Measurements from ENCODE around the gene RPS14.

Gene RPS14

GRCh38 chr5:150449517-150450339, at the start of gene RPS14:
RPS14 (minus strand) TSS chr5:150449739; CDS start chr5:150447733, 2,006 bp downstream.
- peak; percentile 64 for DNase-seq

GRCh38 chr5:150498971-150499370, 49.4 kb upstream of the RPS14 start:
- no peak for DNase-seq

GRCh38 chr5:150498501-150498900, 49.0 kb upstream of the RPS14 start:
- no peak for DNase-seq

- no peak for DNase-seq
Observed at GRCh38 chr5:150497989-150498317, 48.4 kb upstream of the RPS14 start.

DNA sequence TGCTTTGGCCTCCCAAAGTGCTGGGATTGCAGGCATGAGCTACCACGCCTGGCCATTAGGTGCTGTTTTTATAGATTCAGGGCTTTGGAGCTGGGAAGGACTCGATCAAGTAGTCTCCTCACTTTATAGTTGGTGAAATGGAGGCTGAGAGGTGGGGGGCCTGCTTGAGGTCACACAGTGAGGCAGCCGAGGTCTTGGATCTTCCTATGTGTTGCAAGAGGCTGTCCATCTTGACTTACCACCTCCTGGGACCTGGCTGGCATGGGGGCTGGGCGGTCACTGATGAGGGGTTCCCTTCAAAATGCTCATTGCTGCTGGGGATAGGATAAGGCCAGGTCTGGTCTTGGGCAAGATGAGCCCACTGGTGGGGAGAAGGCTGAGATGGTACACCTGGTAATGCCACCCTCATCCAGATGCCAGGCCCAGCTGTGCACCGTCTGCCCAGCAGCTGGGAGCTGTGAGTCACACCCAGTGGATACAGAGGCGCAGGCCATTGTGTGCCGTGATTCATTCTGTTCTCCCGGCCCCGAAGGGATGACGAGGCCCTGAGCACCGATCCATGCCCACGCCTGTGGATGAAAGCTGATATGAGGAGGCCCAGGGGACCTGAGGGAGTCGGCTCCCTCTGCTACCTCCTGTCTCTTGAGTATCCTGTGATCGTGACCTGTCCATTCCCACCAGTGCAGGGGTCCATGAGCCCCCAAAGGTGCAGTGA, 47.9 kb upstream of the RPS14 start:
- no peak for DNase-seq

DNA sequence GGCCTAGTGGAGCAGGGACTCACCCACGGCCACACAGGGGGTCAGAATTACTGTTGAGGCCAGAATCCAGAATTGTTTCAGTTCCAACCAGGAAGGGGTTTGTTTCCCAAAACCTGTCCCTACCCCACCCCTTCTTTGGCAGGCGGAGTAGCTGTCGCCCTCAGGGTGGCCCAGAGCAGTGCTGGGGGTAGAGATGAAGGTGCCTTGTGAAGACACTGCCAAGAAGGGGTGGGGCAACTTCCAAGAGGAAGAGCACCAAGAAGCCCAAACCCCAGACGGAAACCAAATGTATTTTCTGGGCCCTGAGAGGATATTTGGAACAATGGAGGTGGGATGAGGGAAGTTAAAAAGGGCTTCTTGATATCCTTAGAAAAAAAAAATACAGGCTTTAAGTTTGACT, 47.0 kb upstream of the RPS14 start:
- DNase-seq, result no peak

- no peak for DNase-seq
Observed at GRCh38 chr5:150496098-150496497, 46.6 kb upstream of the RPS14 start.

DNA sequence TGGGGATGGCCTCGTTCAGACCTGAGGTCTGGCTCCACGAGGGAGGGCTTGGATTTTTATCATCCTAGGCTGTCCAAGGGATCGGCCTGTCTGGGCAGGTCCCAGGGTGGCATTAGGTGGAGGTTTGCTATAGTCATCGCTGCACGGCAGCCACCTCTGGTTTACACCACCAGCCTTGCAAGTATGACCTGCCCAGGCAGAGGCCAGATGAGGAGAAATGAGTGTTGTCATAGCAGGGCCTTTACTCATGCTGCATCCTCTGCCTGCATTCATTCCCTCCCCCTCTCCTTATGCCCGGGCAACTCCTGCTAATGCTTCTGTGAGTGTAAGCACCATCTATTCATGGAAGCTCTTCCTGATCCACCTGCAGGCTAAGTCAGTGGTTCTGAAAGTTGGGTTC, 43.1 kb upstream of the RPS14 start:
- no peak for DNase-seq

DNA sequence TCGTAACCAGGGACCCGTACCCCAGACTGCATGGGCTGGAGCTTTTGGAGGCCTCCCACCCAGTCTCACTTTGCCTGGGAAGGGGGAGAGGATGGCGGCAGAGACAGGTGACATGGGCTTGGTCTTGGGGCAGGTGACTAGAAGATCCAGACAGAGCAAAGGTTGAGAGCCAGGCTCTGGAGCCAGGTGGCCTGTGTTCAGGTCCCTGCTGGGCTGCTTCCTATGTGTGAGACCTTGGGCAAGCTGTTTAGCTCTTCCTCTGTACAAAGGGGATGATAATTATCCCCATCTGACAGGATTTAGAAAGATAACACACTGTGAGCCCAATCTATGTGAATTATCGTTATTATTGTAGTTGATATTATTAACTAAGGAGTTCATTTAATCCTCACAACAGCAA, 42.3 kb upstream of the RPS14 start:
- DNase-seq, result no peak

DNA sequence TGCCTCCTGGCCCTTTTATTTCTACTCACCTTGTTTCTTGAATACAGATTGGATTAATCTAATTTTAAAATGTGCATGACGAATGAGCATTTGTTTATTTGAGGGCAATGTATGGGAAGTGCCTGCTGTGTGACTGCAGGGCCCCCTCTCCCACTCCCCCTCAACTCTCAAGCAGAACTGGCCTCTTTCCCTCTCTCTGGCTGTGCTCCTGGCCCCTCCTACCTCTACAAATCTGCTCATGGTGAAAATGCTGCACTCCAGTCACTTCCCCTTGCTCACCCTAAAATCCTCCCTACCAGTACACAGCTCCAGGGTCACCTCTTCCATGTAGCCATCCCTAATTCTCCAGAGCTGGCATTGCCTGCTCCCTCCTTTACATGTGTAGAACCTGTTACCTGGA, 41.2 kb upstream of the RPS14 start:
- DNase-seq, result no peak

- no peak for DNase-seq
Observed at GRCh38 chr5:150490296-150490669, 40.7 kb upstream of the RPS14 start.

- no peak for DNase-seq
Observed at GRCh38 chr5:150489360-150490295, 40.1 kb upstream of the RPS14 start.

DNA sequence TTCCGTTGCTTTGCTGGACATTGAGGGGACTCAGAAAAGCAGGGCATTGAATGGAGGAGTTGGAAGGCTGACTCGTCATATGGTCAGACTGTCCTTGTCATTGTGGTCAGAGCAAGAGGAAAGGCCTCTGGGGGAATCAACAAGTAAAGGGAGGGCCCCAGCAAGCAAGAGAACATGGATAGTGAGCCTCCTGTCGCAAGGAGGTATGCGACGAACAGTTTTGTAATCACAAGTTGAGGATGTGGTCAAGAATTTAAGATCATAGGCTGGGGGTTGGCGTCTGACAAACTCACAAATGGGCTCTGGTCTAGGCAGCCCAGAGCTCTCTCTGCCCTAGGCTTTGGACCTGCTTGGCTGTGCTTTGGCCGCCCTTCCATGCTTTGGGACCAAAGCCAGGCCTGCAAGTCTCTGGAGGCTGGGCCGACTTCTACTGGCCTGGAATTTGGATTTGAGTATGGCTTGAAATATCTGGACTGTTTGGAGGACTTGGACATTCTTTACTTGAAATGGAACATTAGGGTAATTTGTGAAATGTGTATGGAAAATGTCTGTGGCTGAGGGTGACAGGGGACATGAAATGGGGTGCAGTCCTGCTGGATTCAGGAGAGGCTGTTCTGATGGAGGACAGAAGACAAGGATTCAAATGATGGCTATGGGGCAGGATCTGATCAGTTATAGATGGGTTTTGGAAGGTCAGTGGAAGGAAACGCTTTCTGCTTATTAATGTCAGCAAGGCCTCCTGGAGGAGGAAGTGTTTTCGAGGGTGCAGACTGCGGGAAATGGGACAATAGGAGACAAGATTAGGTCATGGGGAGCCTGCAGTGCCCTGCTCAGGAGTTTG, 39.2 kb upstream of the RPS14 start:
- DNase-seq, result no peak

GRCh38 chr5:150487199-150488061, 37.9 kb upstream of the RPS14 start:
- DNase-seq, result no peak

GRCh38 chr5:150486402-150487198, 37.1 kb upstream of the RPS14 start:
- no peak for DNase-seq

GRCh38 chr5:150485693-150486401, 36.3 kb upstream of the RPS14 start:
- no peak for DNase-seq

DNA sequence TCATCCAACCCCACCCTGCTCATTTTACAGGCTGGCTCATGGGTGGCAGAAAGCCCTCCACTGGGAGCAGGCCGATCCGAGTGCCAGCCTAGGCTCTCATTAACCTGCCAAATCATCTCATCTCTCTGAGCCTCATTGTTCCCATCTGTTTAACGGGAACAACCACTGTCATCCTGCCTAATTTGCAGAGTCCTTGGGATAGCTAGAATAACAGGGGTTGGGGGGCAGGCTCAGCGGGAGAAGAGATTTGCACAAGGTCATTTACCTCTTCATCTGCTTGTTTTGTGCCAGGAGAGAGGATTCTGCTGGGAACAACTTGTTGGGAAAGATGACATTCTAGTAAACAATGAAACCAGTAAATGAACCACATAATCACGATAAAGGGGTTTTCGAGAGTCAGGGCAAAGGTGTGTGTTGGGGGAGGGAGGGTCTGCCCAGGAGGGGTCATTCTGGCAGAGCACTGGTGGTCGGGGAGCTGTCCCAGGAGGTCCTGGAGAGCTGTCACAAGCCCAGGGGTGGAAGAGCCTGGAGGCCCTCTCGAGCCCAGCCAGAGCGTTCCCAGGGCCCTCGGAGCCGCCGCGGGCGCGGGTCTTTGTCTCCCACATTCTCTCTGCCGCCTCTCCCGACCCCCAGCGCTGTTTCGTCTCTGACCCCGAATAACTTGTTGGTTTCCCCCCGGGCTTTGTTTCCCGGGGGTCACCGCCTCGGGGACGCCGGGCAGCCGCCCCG, 35.6 kb upstream of the RPS14 start:
- DNase-seq, result no peak

- DNase-seq, result no peak
Observed at GRCh38 chr5:150481972-150482406, 32.5 kb upstream of the RPS14 start.

DNA sequence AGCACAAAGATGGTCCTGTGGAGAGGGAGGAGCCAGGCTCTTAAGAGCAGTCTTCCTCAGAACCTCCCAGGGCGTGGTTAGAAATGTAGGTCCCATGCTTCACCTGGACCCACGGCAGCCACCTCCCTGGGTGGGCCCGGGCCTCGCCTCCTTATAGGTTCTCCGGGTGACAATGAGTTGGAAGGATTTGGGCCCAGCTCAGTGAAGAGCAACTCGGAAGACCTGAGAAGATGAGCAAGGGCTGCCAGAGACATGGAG, 32.1 kb upstream of the RPS14 start:
- no peak for DNase-seq

DNA sequence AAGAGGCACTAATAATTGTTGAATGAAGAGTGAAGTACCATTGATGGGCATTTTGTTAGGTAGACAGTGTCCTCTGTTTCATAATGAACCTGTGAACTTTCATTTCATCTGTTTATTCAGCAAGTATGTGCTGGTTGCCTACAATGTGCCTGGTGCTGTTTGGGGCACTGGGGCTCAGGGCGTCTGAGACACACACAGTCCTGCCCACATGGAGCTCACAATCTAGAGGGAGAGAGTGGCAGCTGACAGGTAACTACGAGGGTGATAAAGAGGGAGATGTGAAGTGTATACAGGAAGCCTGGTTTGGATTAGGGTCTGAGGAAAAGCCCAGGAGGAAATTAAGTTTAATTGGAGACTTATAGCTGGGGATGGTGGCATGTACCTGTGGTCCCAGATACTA, 29.9 kb upstream of the RPS14 start:
- DNase-seq, result no peak

Measured in NCI-H1105 (cell line).